Medulla oblongata (tissue), 1 donor: ENCODE results near the gene CLIC4.
"Not testable (repeated sequence)": the region's sequence is repeated elsewhere in the genome, so short reads cannot be mapped to it uniquely, and the experiment has no call there.

Source experiments
- DNase-seq: peaks from one replicate; pipeline ENCODE4 v3.0.0-alpha.2; 2015; ENCODE audit errors: extremely low spot score

Gene CLIC4

DNA sequence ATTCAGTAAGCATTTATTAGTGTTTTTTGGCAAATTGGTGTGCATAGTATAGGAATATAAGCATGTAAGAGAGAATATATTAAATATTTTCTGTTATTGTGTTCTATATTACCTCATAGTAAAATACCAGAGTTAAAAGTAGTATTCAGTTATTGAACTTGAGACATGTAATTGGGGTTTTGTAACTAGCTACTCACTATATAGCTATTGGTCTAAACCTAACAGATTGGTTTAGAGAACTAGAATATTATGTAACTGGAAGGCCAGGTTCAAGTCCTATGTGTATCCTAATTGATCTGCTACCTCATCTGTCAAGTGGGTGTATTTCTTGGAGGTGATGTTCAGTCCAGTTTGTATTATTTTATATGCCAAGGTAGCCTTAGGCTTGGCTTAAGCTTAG, 26.3 kb downstream of the CLIC4 start:
- no peak for DNase-seq

DNA sequence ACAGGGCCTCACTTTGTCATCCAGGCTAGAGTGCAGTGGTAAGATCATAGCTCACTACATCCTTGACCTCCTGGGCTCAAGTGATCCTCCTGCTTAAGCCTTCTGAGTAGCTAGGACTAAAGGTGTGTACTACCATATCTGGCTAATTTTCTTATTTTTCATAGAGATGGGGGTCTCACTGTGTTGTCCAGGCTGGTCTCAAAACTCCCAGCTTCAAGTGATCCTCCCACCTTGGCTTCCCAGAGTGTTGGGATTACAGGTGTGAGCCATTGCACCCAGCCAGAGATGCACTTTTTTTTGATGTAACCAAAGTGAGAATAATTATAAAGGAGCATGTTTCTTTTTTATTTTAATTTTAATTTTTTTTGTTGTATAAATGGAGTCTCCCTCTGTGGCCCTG, 28.4 kb downstream of the CLIC4 start:
- no peak for DNase-seq

DNA sequence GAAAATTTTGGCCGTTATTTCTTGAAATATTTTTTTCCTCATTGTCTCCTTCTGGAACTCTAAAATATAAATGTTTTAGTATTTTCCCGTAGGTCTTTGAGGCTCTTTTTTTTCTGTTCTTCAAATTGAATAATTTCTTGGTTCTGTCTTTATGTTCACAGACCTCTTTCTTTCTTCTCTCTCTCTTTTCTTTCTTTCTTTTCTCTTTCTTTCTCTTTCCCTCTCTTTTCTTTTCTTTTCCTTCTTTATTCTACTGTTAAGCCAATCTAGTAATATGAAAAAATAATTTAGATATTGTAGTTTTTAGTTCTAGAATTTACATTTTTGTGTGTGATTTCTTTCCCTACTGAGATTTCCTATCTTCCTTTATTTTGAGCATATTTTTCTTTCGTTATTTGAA, 30.1 kb downstream of the CLIC4 start:
- DNase-seq = no peak

DNA sequence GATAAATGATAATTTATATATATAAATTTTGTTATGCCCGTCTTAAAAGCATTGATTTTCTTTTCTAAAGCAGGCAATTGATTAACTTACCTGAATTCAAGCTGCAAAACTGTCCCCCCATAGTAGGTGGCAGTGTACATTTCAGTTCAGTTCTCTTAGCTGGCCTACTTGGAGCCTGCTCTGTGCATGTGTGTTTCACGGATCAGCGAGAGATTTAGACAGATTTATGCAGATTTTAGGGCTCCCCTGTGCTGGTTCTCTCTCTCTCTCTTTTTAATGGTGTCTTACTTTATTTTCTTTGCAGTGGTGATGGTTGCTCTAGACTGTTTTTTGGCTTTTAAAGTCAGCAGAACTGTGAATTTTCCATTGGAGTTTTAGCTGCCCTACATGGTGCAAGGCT, 30.7 kb downstream of the CLIC4 start:
- DNase-seq = no peak

DNA sequence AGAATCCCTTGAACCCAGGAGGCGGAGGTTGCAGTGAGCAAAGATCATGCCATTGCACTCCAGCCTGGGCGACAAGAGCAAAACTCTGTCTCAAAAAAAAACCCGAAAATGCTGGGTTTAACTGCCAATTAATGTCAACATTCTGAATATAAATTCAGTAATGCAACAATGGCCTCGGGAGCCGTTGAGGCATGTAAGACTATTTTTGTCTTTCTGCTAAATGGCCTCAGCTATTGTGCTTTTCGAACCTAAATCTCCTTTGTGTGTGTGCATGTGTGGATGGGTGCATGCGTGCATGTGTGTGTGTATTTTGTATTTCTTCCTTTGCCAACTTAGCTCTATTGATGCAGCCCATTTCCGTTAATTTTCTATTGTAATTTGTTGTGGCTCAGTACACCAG, 31.6 kb downstream of the CLIC4 start:
- no peak for DNase-seq

DNA sequence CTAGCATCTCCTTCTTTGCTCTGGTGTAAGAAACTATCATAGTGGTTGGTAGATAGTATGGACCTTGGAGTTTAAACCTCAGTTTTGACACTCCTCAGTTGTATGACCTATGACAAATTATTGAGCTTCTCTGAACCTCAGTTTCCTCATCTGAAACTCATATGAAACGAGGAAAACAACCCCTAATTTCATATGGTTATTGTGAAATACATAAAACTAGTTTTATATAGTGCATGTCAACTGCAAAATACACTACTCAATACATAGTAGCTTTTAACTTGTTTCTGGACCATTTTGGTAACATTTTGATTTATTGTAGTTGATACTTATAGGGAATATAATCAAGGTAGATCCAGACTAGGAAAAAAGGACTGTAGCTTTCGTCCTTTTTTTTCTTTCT, 32.9 kb downstream of the CLIC4 start:
- DNase-seq = no peak

DNA sequence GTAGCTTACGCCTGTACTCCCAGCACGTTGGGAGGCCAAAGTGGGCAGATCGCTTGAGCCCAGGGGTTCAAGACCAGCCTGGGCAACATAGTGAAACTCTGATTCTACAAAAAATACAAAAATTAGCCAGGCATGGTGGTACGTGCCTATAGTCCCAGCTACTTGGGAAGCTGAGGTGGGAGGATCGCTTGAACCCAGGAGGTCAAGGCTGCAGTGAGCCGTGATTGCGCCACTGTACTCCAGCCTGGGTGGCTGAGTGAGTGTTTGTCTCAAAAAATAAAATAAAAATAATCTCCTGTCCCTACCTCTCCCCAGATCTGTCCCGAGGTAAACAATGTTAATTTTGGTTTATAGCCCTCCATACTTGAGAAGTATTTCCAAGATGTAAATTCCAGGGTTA, 34.0 kb downstream of the CLIC4 start:
- DNase-seq = not testable (repeated sequence)

DNA sequence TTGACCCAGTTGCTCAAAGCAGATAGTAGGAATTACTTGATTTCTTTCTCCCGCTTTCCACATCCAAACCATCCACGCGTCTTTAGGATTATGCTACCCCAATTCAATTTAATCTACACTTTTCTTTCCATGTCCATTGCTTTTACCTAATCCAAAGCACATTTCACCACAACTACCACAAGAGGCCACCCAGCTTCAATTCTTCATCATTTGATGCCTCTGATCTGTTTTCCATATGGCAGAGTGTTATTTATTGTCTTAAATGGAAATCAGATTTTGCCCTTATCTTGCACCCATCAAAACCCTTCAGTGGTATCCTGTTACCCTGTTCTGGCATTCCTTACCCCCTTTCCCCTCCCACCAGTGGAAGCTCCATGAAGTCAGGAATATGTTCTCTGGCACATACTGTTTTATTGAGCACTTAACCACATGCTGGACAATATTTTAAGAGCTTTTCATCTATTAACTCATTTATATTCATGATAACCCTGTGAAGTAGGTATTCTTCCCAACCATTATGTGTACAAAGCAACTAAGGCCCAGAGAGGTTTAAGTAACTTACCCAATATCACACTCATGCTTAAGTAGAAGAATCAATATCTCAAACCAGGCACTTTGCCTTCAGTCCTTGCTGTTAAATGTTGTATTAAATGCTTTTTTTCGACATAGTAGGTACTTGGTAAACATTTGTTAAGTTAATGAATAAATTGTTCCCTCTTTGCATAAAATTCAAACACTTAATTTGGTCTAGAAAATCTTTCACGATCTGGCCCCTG, 34.6 kb downstream of the CLIC4 start:
- DNase-seq = no peak

DNA sequence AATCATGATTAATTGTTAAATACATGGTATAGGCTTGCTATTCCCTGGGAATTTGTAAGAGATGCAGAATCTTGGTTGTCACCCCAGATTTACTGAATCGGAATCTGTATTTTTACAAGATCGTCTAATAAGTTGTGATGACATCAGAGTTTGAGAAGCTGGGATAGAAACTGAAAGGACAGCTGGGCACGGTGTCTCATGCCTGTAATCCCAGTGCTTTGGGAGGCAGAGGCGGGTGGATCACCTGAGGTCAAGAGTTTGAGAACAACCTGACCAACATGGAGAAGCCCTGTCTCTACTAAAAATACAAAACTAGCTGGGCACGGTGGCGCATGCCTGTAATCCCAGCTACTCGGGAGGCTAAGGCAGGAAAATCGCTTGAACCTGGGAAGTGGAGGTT, 35.4 kb downstream of the CLIC4 start:
- DNase-seq = not testable (repeated sequence)

DNA sequence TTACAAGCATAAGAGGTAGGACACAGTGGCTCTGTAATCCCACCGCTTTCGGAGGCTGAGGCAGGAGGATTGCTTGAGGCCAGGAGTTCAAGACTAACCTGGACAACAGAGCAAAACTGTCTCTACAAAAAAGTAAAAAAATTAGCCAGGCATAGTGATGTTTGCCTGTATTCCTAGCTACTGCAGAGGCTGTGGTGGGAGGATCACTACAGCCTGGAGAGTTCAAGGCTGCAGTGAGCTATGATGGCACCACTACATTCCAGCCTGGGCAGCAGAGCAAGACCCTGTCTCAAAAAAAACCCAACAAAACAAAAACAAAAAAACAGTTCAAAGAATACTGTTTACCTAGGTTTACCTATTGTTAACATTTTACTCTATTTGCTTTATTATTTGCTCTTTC, 37.4 kb downstream of the CLIC4 start:
- DNase-seq = no peak

DNA sequence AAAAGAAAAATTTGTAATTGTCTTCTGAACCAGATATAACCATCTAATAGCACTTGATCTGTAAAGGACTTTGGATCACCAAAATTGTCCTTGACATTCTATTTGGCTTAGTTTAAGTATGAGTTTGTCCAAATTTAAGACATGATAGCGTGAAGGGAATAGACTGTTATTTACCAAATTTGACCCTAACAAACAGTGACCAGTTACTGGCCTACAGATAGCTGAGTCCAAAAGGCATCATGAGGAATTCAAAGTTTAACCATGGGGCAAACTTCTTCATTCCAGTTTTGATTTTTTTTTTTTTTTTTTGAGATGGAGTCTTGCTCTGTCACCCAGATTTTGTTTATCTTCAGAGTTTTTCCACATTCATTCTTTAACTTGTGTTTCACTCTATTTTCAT, 38.5 kb downstream of the CLIC4 start:
- DNase-seq = no peak

DNA sequence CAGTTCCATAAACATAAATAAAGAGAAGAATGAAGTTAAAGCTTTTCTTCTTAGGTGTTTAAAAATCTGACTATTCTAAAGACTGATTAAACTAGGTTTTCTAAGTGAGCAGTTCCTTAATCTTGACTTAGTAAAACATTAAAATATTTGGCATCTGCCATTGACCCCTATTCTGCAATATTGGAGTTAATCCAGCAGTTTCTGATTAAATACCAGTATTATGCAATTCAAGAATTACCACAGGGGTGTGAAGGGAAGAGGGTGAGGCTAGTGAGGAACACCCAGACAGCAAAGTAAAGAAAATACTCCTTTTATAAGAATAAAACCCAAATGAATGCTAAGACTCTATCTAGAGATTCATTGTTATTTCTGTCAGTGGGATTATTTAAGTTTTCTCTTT, 40.9 kb downstream of the CLIC4 start:
- no peak for DNase-seq

DNA sequence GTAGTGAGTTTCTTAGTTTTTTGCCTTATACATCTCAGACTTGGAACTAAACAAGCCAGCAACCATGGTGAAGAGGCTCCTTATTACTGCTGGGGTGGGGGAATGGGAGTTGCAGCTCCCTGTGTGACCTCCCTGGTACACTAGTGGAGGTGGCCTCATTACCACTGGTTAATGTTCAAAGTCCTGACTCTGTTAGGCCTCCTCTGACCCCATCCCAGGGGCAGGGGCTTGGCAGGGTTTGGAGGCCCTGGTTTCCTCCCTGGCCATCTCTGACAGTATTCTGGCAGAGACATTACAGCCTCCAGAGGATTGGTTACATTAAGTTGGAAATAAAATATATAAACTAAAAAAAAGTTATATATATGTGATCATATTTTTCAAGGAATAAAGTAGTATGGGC, 45.2 kb downstream of the CLIC4 start:
- no peak for DNase-seq

DNA sequence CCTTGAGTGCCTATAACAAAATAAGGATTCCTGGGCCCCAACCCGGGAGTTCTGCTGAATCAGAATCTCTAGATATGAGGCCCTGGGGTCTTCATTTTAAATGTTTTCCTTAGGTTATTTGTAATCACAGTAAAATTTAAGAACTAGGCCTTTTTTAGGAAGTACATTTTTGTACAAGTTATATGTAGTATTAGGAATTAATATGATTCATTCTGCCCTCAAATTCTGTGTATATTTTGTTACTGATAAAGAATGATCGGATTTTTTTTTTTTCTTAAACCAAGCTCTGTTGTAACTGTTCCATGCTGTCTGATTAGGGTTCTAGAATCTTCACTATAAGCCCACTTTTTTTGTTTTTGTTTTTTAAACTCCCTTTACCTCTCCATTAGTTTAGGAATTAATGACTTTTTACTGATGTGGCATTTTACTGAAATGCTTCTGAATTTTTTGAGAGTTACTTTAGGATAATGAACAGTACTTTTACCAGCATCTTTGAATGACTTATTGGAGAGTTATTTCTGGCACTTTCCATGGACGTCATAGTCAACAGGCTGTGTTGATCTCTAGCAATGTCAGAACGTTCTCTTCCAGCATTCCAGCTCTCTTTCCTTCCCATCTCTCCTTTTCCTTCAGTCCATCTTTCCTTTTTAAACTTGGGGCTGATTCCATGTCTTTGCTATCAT, 48.3 kb downstream of the CLIC4 start:
- no peak for DNase-seq

DNA sequence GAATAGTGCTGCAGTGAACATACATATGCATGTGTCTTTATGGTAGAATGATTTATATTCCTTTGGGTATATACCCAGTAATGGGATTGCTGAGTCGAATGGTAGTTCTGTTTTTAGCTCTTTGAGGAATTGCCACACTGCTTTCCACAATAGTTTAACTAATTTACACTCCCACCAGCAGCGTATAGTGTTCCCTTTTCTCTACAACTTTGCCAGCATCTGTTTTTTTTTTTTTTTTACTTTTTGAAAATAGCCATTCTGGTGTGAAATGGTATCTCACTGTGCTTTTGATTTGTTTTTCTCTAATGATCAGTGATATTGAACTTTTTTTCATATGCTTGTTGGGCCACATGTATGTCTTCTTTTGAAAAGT, 48.9 kb downstream of the CLIC4 start:
- not testable (repeated sequence) for DNase-seq

DNA sequence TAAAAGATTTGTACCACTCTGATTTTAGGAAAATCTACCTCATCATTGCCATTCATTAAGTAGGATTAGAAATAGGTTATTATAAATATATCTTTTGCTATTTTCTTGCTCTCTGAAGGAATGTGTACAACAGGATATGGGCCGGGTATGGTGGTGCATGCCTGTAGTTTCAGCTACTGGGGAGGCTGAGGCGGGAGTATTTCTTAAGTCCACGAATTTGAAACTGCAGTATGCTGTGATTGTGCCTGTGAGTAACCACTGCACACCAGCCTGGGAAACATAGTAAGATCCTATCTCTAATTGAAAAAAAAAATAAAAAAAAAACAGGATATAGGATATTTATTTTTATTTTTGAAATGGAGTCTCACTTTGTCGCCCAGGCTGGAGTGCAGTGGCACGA, 50.0 kb downstream of the CLIC4 start:
- DNase-seq = no peak

DNA sequence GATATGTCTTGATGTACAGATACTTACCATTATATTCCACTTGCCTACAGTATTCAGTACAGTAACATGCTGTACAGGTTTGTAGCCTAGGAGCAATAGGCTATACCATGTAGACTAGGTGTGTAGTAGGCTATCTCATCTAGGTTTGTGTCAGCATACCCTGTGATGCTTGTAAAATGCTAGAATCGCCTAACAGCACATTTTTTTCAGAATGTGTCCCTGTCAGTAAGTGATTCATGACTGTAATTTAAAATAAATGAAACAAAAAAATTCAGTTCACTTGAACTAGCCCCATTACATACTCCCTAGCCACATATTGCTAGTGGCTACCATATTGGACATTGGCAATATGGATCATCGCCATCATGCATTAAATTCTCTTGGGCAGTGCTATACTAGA, 51.3 kb downstream of the CLIC4 start:
- no peak for DNase-seq

DNA sequence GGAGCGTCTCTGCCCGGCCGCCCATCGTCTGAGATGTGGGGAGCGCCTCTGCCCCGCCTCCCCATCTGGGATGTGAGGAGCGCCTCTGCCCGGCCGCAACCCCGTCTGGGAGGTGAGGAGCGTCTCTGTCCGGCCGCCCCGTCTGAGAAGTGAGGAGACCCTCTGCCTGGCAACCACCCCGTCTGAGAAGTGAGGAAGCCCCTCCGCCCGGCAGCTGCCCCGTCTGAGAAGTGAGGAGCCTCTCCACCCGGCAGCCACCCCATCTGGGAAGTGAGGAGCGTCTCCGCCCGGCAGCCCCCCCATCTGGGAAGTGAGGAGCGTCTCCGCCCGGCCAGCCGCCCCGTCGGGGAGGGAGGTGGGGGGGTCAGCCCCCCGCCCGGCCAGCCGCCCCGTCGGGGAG, 54.0 kb downstream of the CLIC4 start:
- DNase-seq = not testable (repeated sequence)

DNA sequence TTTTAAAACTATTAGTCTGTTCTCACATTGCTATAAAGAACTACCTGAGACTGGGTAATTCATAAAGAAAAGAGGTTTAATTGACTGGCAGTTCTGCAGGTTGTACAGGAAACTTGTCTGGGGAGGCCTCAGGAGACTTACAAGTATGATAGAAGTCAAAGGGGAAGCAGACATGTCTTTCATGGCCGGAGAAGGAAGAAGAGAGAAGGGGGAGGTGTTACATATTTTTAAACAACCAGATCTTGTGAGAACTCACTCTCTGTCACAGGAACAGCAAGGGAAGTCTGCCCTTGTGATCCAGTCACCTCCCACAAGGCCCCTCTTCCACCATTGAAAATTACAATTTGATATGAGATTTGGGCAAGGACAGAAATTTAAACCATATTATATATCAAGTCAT, 55.9 kb downstream of the CLIC4 start:
- no peak for DNase-seq

DNA sequence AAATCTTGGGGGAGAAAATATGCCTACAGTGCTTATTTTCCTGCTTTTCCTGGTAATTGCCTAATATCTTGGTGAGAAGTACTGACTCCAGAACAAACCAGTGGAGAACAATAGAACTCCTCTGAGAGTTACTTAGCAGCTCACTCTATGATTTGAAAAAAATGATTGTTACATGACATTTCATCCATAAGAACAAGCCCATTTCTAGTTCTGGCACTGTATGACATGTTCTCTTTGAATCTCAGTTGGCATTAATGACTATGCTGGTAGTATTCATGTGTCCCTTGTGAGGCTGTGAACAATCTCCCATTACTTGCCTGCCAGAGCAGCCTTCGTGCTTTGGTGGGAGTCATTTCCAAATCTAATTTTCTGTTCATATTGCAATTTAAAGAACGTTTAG, 58.0 kb downstream of the CLIC4 start:
- DNase-seq = peak; percentile 73

DNA sequence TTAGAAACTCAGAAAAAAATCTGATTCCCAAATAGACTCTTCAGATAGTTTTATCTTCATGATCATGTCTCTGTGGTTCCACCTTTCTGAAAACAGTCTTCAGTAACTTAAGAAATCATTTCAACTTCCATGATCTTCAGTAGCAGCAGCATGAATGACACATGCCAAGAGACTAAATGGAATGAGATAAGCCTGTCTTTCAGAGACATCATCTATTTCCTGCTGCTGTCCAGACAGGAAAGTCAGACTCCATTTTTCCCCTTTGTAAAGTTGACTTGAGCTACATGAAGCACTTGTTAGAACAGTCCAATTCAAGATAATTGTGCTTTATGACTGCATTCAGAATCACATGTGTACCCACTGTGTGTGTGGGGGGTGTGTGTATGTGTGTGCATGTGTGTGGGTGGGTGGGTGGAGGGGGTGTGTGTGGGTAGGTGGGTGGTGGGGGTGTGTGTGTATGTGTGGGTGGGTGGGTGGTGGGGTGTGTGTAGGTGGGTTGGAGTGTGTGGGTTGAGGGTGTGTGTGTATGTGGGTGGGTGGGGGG, 58.8 kb downstream of the CLIC4 start:
- DNase-seq = no peak

DNA sequence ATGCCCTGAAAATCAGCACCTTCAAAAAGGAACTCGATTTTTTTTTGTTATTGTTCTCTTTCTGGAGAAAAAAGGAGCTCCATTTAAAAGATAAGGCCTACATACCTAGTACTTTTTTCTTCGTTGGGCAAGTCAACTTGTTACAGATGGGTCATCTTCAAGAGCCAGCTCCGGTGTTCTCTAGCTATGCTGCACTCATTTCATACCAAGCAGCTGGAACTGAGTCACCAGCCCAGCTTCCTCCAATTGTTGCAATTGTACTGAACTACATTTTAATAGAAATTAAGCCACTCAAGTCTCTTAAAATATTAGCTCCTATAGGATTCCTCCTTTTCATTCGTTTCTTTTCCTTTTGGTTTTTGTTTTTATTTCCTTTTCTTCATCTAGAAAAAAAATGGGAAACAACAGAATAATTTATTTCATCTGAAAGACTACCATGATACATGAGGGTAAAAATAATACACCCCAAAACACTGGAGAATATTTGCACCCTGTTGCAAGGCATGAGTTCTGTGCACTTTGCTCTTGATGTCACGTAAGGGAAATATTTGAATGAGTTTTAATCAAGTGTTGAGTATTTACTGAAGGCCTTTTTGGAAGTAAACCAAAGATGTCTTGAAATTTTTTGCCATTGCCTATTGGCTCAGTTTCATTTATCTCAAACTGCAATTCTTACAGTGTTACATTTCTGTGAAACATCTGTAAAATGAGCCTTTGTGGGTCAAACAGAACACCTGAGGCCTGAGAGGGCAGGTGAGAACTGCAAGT, 60.5 kb downstream of the CLIC4 start:
- DNase-seq = no peak

DNA sequence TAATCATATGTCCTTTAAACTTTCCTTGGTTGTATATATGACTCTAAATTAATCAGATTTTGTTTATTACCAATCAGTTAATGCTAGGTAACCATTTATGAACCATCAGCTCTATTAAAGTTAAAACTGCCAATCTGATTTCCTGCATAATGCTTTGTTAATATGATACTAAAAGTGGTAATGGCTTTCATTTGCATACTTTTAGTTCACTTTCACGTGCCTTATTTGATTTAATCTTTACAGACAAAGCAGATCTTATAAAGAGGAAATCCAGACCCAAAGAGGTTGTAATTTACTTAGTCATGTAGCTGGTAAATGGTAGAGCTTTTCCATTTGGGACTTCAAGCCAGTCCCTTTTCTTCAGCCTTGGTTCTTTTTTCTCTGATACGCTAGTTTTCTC, 61.3 kb downstream of the CLIC4 start:
- no peak for DNase-seq
